Esophagus squamous epithelium (tissue), 4 donors: ENCODE data around the gene CELF4.

Experiments
- CTCF ChIP-seq, 6 experiments: fragments of 450-650 bp in 4 of 6; fragments of 200-600 bp in 2 of 6; sonication (generic) in 2 of 6; IDR thresholded peaks; one replicate each; pipeline ENCODE4 v1.5.1; 2016 to 2019; ENCODE audit warnings: antibody characterized with exemption in 6 of 6, mild to moderate bottlenecking in 4 of 6, moderate library complexity in 4 of 6
- POLR2A ChIP-seq, 4 donors: fragments of 450-650 bp; IDR thresholded peaks; one replicate each; pipeline ENCODE4 v1.6.1; 2017; ENCODE audit warnings: antibody characterized with exemption in 4 of 4, mild to moderate bottlenecking in 4 of 4, moderate library complexity in 3 of 4

GRCh38 chr18:37521510-37522465, 43.8 kb downstream of the CELF4 start:
- TF ChIP-seq CTCF (IDR thresholded peaks at IDR 0.05) (no peak), POLR2A (IDR thresholded peaks at IDR 0.05) (no peak)
